ENCODE measurements around the gene KLHL17.
"Not testable (repeated sequence)": the region's sequence is repeated elsewhere in the genome, so short reads cannot be mapped to it uniquely, and the experiment has no call there.

The KLHL17 gene

DNA sequence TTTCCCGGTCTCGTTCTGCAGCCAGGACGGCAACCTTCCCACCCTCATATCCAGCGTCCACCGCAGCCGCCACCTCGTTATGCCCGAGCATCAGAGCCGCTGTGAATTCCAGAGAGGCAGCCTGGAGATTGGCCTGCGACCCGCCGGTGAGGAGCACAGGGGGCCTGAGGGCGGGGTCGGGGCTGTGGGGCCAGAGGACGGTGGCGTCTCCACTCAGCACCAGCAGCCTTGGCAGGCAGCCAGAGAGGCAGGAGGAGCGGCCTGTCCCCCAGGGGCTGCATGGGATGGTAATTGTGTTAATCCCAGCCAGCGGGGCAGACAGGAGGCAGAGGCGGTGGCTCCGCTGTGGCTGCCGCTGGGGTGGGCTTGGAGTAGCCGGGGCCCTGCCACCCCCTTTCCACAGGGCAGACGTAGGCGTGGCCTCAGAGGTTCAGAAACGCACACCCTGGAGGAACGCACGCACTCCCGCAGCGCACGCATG, 24.6 kb upstream of the KLHL17 start:
- DNase-seq (ENCODE audit: low read depth in 1 of 2, low spot score in 1 of 2) = no peak

DNA sequence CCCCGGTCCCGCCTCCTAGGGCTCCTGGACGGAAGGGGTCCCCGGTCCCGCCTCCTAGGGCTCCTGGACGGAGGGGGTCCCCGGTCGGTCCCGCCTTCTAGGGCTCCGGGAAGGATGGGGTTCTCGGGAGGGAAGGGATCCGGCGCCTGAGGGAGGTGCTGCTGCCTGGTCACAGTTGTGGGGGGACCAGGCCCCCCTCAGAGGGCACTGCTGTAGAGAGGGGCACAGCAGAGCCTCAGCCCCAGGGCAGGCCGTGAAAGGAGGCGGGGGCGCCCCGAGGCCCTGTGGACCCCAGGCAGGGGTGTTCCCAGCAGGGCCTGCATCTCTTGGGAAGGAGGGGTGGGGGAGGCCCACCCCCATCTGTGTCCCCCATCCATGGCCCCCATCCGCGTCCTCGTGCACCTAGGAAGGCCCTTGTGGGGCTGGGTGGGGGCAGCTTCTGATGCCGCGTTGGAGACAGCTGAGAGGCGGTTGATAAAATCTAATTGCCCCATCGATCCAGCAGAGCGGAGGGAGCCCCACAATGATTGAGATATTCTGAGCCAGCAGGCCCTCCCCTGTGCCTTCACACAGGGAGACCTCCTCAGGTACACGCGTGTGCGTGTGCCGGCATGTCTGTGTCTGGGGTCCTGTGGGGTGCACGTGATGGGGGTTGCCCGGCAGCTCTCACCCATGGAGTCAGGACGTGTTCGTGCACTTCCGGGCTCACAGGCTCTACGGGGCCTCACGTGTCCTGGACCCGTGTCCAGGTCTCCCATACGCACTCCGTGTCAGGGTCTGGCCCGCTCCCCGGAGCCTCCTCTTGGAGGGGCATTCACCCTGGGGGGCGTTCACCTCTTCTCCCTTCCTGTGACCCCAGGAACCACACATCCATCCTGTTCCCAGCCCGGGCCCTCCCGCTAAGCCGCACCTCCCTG, 23.8 kb upstream of the KLHL17 start:
- DNase-seq (ENCODE audit: low read depth in 1 of 2, low spot score in 1 of 2) = no peak

DNA sequence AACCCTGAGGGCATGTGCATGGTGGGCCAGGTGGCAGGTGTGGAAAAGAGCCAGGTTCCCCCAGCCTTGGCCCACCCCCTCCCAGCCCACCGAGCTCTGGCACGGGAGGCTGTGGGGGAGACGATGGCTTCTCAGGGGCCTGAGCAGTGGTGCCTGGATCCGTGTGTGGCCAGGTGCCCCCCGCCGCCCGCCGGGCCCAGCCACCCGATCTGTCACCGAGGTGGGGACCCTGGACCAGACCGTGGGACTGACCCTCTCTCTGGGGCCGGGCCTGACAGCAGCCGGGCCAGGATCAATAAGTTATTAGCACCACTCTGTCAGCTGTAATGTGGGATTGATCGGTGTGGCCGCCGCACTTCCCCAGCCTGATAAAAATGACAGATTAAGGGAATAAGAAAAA, 22.9 kb upstream of the KLHL17 start:
- DNase-seq (ENCODE audit: low read depth in 1 of 2, low spot score in 1 of 2) = no peak

DNA sequence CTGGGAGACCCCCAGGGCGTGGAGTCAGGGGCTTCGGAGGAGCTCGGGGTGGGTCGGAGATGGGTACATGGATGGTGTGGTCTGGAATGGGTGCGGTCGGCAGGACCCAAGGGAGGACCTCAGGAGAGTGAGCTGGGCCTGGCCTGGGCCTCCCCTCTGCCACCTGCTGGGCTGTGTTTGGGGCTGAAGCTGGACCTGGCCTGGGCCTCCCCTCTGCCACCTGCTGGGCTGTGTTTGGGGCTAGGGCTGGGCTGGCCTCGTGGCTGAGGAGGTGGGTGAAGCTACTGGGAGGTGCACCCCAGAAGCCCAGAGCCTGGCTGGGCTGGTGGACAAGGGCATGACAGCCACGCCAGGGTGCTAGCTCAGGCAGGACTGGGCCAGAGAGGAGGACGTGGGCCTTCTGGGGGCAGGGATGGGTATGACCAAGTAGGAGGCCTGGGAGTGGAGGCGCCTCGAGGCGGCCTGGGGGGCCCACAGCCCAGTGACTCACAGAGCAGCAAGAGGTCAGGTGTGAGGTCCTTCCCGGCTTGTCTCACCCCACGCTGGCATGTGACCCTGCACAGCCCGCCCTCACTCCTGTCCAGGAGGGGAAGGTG, 22.2 kb upstream of the KLHL17 start:
- DNase-seq (ENCODE audit: low read depth in 1 of 2, low spot score in 1 of 2) = no peak

DNA sequence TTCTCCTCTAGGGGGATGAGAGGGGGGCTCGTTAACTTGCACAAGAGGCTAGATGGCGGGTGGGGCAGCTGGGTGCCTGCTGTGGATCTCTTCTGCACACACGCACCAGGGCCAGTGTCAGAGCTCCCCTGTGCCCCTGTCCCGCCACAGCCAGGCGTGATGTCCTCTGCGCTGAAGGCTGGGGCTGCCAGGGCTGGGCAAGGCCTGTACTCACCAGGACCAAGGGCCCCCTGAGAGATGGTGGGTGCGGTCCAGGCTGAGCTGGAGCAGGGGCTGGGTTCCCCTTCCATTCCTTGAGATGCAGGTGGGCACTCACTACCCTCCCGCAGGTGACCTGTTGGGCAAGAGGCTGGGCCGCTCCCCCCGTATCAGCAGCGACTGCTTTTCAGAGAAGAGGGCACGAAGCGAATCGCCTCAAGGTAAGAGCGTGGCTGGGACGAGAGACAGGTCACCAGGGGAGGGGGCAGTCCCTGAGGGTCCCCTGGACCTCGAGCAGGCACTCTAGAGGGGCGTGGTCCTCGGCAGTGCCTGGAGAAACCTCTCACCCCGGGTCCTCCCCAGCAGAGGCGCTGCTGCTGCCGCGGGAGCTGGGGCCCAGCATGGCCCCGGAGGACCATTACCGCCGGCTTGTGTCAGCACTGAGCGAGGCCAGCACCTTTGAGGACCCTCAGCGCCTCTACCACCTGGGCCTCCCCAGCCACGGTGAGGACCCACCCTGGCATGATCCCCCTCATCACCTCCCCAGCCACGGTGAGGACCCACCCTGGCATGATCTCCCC, 21.5 kb upstream of the KLHL17 start:
- DNase-seq (ENCODE audit: low read depth in 1 of 2, low spot score in 1 of 2) = no peak

DNA sequence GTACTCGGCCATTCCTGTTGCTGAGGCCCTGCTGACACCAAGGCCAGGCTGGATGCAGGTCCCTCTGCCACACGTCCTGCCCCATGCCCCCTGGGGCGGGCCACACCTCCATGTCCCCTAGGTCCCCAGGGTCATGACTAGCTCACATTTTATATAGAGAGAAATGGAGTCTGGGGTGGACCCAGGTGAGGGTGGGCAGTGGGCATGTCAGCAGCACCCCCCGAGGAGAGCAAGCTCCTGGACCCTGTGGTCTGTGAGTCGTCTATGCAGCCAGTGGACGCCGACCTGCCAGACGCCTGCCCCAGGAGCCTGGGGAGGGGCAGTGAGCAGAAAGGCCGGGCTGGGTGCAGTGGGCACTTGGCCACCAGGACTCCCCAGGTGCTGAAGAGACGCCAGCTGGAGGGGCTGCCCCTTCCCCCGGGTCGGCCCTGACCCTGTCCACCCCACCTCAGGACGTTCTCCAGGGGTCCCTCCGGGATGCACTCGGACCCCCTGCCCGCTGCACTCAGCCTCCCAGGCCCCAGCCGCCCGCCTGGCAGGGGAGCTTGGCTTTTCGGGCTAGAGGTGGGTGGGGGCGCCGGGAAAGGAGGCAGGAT, 20.8 kb upstream of the KLHL17 start:
- no peak for DNase-seq (ENCODE audit: low read depth in 1 of 2, low spot score in 1 of 2)

DNA sequence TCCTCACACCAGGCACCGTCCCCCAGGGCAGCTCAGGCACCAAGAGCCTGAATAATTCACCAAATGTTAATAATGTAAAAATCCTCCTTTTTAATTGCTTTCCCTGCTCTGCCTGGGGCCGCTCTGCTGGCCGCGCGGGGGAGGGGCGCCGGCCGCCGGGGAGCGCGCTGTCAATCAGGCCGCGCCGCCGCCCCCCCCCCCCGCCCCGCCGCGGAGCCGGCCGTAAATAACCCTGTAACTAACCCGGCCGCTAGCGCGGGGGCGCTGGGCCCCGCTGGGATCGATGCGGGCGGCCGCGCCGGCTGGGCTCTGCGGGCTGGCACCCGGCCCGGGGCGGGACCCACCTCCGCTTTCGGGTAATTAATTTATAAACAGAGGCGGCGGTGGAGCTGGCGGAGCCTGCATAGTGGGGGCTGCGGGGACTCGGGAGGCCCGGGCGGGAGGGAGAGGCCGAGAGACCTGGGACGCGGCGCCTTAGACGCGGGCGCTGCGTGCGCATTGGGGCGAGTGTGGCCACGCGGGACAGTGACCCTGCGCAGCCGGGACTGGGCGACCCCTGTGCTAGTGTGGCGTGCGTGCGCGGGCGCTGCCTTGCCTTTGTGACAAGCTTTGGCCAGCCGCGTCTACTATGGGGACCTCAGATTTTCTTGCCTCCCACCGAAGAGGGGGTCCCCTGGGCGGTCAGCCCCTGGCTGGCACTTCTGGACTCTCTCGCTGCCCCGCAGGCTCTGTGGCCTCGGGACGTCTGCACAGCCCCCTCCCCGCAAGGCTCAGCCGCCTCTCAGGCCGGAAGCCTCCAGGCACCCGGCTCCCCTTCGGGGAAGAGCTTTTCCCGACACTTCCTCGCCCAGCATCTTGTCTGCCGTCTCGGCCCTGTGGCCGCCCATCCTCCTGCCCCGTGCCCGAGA, 20.0 kb upstream of the KLHL17 start:
- no peak for DNase-seq (ENCODE audit: low read depth in 1 of 2, low spot score in 1 of 2)

DNA sequence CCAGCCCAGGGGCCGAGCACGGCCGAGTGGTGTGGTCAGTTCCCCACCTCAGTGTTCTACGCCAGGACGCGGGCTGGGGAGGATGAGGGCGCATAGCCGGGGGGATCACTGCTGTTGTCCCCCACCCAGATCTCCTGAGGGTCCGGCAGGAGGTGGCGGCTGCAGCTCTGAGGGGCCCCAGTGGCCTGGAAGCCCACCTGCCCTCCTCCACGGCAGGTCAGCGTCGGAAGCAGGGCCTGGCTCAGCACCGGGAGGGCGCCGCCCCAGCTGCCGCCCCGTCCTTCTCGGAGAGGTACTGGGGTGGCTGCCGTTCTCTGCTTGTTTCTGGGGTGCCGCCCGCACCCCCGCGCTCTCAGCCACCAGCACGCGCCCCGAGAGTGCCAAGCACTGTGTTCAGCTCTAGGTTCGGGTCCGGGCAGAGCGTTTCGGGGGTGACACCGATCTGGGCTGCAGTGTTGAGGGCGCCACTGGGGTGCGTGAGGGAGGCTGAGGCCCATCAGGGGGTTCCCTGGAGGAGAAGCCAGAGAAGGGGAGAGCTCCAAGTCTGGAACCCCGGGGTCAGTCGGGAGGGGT, 19.3 kb upstream of the KLHL17 start:
- DNase-seq (ENCODE audit: low read depth in 1 of 2, low spot score in 1 of 2) = no peak

DNA sequence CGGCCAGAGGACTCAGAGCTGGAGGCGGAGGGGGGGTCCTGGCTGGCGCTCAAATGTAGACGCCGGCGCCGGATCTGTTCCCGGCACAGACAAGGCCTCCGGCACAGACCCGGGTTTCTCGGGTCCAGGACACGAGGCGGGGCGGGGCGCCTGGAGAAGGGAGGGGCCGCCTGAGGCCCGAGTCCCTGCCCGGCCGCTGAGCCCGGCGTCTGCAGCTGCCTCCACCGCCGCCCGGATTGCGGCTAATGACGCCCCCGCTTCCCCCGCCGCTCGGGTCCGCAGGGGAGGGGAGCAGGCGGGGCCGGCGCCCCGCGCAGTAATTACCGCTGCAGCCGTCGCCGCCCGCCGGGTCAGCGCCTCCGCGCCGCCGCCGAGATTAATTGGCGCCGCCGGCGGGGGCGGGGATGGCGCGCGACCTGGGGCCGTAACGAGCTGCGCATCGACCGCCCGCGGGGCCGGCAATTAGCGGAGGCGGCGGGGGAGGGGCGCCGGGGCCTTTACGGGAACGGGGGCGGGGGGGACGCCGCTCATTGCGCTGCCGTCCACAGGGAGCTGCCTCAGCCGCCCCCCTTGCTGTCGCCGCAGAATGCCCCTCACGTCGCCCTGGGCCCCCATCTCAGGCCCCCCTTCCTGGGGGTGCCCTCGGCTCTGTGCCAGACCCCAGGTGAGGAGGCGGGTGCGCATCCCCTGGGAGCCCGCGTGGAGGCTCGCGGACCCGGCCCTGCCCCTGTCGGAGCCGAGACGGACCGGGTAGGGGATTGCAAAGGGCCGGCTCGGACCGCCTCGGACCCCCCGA, 18.6 kb upstream of the KLHL17 start:
- DNase-seq (ENCODE audit: low read depth in 1 of 2, low spot score in 1 of 2) = no peak

DNA sequence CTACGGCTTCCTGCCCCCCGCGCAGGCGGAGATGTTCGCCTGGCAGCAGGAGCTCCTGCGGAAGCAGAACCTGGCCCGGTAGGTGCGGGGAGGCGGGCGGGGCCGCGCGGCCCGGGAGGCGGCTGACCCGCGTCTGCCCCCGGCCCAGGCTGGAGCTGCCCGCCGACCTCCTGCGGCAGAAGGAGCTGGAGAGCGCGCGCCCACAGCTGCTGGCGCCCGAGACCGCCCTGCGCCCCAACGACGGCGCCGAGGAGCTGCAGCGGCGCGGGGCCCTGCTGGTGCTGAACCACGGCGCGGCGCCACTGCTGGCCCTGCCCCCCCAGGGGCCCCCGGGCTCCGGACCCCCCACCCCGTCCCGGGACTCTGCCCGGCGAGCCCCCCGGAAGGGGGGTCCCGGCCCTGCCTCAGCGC, 18.0 kb upstream of the KLHL17 start:
- no peak for DNase-seq (ENCODE audit: low read depth in 1 of 2, low spot score in 1 of 2)

DNA sequence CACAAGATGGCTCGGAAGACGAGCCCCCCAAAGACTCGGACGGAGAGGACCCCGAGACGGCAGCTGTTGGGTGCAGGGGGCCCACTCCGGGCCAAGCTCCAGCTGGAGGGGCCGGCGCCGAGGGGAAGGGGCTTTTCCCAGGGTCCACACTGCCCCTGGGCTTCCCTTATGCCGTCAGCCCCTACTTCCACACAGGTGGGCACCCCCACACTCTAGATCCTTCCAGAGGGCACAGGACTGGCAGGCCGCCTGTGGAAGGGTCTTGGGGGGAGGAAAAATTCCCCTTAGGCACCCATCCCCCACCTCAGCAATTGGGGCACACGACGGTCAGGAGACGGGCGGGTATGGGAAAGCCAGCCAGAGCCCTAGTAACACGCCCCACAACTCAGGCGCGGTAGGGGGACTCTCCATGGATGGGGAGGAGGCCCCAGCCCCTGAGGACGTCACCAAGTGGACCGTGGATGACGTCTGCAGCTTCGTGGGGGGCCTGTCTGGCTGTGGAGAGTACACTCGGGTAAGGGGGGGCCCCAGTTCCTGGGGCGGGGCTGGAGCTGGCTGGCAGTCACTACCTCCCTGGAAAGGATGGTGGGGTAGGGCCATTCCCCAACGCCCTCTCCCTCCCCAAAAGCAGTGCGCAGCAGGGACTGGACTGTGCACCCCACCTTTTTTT, 17.4 kb upstream of the KLHL17 start:
- DNase-seq (ENCODE audit: low read depth in 1 of 2, low spot score in 1 of 2) = no peak

DNA sequence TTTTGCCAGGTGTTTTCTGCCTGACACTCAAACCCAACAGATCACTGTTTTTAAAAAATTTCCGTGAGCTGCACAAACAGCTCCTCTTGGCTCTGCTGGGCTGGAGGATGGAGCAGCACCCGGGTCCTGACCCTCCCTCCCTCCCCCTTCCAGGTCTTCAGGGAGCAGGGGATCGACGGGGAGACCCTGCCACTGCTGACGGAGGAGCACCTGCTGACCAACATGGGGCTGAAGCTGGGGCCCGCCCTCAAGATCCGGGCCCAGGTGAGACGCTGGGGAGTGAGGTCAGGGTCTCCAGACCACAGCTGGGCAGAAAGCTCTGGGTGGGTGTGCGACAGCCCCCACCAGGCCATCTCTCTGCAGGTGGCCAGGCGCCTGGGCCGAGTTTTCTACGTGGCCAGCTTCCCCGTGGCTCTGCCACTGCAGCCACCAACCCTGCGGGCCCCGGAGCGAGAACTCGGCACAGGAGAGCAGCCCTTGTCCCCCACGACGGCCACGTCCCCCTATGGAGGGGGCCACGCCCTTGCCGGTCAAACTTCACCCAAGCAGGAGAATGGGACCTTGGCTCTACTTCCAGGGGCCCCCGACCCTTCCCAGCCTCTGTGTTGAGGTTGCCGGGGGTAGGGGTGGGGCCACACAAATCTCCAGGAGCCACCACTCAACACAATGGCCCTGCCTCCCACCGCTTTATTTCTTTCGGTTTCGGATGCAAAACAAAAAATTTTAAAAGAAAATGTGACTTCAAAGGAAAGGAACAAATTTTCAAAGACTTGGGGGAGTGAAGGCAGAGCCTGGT, 16.6 kb upstream of the KLHL17 start:
- no peak for DNase-seq (ENCODE audit: low read depth in 1 of 2, low spot score in 1 of 2)

DNA sequence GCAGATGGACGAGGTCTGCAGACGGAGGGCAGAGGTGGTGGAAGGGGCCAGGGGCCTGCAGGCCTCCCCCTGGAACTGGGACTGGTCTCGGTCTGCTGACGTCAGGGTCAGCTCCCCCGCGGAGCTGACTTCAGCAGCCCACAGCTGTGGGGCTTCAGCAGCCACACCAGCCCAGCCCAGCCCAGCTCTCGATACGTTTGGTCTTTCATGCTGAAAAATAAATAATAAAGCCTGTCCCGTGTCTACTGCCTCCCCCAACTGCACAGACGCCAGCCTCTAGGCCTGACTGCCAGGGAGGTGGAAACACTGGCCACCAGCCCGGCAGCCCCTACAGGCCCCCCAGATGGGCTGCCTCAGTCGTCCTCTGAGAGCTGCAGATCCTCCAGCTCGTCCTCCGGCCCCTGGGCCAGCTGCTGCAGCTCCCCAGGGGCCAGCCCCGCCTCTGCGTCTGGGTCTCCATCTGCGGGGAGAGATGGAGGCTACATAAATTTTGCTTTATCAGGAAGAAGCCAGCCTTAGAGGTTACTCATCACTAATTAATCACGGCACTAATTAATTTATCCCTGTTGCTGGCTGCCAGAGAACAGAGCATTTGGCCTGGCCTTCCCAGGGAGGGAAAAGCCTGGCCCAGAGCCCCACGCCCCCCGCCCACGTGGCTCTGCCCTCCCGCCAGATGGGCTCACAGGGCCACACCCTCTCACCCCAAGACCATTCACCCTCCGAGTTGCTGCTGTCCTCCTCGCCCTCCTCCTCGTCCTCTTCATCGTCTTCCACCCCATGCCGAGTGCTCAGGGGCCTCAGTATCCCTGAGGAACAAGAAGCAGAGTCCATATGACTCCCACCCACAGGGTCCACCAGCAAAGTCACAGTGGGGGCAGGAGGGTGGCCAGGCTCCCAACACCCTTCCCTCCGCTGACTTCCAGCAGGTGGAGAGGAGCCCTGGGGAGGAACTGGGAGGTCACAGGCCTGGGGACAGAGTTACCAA, 15.8 kb upstream of the KLHL17 start:
- DNase-seq (ENCODE audit: low read depth in 1 of 2, low spot score in 1 of 2) = no peak

DNA sequence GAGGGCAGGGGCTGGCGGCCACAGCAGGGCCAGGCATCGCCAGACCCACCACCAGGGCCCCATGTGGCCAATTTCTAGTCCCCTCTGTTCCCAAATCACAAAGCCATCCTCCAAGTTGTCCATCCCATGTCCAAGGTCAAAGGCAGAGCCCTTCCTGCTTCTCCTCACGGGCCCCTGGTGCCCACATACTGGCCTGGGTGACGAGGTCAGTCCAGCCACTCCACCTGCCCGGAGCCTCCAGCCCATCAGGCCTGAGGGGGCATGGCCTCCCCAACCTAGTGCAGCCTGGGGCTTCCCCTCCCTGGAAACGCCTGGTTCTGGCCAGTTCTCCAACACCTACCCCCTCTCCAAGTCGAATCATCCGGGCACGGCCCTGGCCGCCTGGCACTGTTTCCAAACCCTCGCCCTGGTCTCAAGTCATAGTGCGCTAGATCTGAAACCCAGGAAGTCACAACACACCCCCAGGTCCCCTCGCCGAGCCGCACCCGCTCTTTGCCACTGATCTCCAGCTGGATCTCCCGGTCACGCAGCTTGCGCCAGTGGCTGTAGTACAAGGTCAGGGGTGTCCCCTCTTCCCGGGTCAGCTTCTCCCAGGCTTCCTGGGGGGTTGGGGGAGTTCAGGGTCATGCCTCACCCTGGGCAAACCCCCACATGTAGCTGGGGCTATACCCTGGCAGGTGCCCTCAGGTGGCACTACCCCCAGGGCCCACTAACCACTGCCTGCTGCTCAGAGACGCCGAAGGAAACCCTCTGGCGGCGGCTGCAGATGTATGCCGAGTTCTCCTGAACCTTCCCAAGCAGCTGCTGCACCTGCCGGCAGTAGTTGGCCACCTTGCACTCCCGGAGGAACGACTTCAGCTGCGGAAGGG, 14.5 kb upstream of the KLHL17 start:
- DNase-seq (ENCODE audit: low read depth in 1 of 2, low spot score in 1 of 2) = no peak

DNA sequence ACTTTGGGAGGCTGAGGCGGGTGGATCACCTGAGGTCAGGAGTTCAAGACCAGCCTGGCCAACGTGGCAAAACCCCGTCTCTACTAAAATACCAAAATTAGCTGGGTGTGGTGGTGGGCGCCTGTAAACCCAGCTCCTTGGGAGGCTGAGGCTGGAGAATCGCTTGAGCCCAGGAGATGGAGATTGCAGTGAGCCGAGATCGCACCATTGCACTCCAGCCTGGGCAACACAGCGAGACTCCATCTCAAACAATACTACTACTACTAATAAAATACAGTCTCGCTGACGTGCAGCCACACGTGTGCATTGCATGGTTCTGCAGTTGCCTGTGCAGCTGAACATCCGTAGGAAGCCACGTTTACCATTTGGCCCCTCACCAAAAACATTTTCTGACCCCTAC, 13.6 kb upstream of the KLHL17 start:
- DNase-seq (ENCODE audit: low read depth in 1 of 2, low spot score in 1 of 2) = not testable (repeated sequence)

DNA sequence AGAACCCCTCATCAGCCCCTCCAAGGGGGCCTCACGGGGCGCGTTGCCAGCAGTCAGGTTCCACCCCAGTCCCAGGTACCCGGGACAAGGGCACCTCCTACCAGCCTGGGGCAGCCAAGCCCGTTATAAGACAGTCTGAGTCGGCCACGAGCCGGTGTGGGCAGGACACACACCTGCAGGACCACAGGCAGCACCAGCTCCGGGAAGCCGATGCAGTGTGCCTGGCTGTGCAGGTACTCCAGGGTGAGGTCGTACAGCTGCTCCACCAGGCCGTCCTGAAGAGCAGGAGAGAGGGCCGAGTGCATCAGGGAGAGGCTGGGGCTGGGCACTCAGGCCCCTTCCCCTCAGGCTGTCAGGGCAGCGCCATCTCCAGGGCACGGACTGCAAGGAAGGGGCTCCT, 12.4 kb upstream of the KLHL17 start:
- DNase-seq (ENCODE audit: low read depth in 1 of 2, low spot score in 1 of 2) = no peak
